22Rv1 (cell line): ENCODE results near the gene FER.

Source experiments
- CTCF ChIP-seq: fragments of 450-650 bp; IDR thresholded peaks from 2 replicates; pipeline ENCODE4 v1.5.1; 2017; ENCODE audit warnings: mild to moderate bottlenecking
- ZFX ChIP-seq: fragments of 450-650 bp; IDR thresholded peaks from 2 replicates; pipeline ENCODE4 v1.6.1; 2017; ENCODE audit warnings: antibody characterized with exemption, borderline replicate concordance

- TF ChIP-seq CTCF = no peak
- no peak for TF ChIP-seq ZFX
Measured at GRCh38 chr5:108998216-108998615, 250.5 kb downstream of the FER start.
